HG02884 (cell line): ENCODE results near the gene GPR22.

Experiments used
- ATAC-seq: cut with Tn5 transposase; IDR thresholded peaks from one replicate; pipeline ENCODE4 v1.9.1; 2021; ENCODE audit warnings: mild to moderate bottlenecking, moderate library complexity; ENCODE audit not compliant: unreplicated experiment

Gene GPR22, protein sequence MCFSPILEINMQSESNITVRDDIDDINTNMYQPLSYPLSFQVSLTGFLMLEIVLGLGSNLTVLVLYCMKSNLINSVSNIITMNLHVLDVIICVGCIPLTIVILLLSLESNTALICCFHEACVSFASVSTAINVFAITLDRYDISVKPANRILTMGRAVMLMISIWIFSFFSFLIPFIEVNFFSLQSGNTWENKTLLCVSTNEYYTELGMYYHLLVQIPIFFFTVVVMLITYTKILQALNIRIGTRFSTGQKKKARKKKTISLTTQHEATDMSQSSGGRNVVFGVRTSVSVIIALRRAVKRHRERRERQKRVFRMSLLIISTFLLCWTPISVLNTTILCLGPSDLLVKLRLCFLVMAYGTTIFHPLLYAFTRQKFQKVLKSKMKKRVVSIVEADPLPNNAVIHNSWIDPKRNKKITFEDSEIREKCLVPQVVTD

DNA sequence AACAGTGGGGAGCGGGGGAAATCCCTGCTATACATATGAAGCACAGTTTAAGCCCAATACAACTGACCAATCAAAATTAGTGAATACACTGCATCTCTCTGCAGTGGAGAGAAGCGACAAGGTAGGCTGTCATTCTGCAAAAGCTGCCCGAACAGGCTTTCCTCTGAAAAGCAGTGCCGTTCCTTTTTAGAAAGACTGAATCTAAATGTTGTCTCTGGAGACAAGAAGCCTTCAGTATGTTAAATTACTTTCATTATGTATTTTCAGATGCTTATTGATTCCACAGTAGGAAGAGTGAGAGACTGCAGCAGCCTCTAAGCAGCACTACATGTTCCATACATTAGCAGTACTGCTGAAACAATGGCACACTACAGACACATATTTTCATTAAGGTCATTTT, at the start of gene GPR22:
TSS of gene GPR22 (plus strand) at position 129 of the 400 bp plus-strand sequence. CDS start 4,004 bp downstream, outside the sequence.
- no peak for ATAC-seq

DNA sequence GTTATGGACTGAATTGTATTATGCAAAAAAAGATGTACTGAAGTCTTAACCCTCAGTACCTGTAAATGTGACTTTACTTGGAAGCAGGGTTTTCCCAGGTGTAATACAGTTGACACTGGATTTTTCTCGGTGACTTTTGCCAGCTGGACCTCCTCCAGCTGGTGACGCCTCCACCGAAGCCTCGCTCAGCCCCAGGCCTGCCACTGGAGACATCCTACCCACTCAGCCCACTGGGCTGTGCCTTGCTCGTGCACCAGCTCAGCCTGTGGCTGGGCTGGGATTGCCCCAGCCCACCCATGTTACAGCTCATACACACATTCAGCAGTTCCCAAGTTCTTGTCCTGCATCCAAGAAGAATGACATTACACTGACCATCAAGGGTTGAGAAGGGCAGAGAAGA, 42.4 kb upstream of the GPR22 start:
- ATAC-seq, result no peak

DNA sequence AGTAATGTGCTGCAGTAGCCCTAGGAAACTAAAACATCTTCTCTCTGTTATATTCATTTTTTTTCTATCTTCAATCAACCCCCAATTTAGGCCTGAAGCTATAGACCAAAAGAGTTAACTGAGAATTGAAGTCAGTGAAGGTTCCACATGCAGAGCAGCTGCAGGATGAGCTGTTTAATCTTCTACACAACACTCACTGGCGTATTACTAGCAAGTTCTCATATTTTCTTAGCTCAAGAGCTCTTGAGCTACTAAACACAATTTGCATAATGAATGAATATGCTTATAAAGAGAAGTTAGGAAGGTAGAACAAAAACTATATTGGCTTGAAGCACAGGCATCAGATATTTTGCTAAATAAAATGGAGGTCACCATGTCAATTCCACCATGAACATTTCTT, 41.2 kb upstream of the GPR22 start:
- no peak for ATAC-seq

DNA sequence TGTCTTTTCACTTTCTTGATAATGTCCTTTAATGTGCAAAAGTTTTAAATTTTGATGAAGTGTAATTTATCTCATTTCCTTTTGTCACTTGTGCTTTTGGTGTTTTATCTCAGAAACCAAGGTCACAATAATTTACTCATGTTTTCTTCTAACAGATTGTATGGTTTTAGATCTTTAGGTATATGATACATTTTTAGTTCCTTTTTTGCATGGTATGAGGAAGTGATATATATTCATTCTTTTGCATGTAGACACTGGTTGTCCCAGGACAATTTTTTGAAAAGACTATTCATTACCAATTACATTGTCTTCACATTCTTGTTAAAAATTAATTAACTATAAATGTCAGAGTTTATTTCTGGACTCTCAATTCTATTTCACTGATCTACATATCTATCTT, 39.8 kb upstream of the GPR22 start:
- no peak for ATAC-seq

DNA sequence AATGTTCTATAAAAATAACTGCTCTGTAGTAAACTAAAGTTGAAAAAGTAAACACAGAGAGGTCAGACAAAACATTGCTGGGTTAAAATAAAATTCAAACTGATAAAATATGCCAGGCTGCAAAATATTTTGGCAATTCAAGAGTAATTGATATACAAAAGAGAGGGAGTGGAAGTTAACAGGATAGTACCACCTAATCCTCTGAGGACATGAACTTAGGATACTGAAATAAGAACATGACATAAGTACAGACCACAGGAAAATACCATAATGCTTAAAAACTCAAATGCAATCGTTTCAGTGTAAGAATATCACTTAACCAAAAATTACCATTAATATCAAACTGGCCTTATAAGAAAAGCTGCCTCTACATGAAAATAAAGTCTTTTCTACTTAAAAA, 37.6 kb upstream of the GPR22 start:
- no peak for ATAC-seq

DNA sequence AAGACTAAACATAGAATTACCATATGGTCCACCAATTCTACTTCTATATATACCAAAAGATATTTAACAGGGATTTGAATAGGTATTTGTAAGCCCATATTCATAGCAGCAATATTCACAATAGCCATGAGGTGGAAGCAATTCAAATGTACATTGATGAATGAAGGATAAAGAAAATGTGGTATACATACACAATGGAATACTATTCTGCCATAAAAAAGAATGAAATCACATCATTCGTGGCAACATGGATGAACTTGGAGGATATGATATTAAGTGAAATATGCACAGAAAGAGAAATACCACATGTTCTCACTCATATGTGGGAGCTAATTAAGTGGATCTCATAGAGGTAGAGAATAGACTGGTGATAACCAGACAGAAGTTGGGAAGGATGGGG, 34.1 kb upstream of the GPR22 start:
- no peak for ATAC-seq

DNA sequence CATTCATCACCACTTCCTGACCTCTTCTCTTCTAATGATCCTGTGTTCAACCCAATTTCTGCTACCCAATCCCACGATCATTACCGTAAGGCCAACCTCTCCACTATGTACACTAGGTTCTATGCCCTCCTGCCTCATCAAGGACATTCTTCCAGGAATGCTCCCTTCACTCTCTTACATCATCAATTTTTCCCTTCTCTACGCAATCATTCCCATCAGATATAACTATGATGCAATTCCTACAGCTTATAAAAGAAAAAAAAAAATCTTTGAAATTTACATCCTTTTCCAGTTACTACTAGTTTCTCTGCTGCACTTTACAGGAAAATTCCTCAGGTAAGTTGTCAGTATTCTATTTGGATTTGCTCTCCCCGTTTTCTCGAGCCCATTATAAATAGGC, 30.8 kb upstream of the GPR22 start:
- ATAC-seq, result no peak

DNA sequence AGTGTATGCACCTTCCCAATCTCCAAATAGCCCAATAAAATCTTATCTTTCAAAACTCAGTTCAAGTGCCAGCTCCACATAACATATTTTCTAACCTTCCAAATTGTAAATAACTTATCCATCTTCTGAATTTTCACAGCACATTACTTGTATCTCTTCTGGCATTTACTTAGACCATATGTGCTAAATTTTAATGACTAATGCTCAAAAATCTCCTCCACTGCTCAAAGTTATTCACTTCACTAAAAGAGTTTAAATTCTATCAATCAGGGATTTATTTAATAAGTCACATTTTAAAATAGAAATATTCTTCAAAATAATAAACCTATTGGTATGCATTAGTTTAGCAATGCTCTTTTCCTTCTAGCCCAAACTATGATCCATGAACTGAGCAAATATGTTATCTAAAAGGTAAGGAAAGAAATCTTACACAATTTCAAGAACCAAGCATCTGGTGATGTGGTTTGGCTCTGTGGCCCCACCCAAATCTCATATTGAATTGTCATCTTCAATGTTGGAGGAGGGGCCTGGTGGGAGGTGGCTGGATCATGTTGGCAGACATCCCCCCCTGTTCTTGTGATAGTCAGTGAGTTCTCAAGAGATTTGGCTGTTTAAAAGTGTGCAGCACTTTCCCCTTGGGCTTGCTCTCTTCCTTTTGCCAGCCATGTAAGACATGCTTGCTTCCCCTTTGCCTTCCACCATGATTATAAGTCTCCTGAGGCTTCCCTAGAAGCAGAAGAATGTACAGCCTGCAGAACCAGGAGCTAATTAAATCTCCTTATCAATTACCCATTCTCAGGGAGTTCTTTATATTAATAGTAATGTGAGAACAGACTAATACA, 28.1 kb upstream of the GPR22 start:
- ATAC-seq, result no peak

DNA sequence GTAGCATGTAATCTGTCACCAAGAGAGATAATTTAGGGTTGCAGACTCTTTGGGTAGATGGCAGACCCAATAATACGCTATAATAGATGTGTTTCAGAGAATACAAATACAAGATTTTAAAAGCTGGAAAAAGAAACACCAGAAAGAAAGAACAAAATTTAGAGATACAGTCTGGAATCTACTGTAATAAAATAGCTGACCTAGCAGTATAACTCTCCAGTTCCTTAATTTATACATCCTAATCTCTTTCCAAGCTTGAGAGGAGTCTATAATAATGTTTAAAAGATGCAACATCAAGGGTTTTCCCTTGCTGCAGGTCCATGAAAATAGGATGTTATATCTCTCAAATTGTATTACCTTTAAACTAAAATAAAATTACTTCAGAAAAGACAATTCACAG, 27.2 kb upstream of the GPR22 start:
- no peak for ATAC-seq

DNA sequence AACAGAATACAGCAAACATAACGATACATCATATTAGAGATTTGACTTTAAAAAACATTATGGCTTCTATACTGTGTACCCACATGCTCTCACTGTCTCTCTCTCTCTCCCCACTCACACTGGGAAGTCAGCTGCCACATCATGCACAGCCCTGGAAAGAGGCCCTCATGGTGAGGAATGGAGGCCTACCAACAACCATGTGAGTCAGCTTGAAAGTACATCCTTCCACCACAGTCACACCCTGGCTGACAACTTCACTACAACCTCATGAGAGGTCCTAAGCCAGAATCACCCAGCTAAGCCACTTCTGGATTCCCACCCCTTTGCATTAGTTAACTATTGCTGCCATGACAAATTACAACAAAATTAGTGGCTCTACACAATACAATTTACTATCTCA, 23.3 kb upstream of the GPR22 start:
- ATAC-seq, result no peak

DNA sequence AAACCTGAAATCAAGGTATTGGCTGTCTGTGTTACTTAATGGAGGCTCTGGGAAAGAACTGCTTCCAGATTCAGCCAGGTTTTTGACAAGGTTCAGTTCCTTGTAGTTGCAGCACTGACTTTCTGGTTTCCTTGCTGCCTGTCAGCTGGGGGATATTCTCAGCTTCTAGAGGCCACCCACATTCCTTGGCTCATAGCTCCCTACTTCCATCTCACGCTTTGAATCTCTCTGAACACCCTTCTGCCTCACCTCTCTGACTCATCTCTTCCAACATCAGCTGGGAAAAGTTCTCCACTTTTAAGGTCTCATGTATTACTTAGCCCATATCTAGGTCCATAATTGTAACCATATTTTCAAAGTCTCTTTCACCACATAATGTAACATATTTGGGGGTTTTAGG, 22.9 kb upstream of the GPR22 start:
- ATAC-seq, result no peak

DNA sequence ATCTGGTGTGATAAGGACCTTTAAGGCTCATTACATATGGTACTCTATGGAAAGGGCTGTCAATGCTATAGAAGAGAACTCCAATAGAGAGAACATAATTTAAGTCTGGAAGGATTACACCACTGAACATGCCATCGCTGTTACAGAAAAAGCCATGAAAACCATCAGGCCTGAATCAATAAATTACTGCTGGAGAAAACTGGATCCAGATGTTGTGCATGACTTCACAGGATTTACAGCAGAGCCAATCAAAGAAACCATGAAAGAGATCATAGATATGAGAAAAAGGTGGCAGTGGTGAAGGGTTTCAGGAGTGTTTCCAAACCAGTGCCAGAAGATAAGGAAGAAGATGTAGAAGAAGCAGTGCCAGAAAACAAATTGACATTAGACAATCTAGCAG, 18.9 kb upstream of the GPR22 start:
- ATAC-seq, result no peak

DNA sequence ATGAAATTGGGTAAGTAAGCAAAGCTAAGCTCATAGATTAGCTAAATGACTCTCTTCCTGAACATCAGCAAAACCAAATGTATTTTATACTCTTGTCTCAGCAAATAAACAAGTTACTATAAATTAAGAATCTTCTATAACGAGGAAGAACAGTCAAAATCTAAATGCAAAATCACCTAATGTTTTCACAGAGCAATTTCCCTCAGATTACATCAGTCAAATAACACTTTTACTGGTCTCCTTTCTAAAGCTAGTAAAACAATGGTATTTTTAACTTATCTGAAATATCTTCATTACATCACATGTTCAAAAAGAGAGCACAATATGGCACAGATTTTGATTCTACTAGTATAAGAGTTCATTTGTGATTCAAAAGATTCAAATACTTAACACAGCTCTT, 16.5 kb upstream of the GPR22 start:
- ATAC-seq, result no peak

DNA sequence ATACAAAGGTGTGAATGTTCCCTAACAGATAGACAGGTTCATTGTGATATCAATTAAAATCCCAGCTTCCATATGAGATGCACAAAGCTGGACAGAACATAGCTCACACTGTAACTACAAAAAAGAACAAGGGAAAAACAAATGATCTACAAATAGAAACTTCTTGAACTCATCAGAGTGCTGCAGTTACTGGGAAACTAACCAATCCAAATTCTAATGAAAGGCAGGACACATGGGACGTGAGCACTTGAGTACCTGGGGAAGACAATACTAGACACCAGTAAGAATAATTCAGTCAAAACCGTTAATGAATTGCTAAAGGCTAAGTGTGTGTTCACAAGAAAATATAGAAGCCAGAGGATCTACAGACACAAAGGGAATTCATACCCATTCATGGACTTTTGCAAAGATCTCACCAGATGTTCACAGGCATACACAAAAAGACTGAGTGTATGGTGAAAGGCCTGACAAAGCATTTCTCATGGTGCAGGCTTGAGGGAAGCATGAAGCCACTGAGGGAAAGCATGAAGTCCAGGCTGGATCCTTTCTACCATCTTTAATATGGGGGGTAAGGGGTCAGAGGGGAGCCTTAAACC, 7.8 kb upstream of the GPR22 start:
- no peak for ATAC-seq

DNA sequence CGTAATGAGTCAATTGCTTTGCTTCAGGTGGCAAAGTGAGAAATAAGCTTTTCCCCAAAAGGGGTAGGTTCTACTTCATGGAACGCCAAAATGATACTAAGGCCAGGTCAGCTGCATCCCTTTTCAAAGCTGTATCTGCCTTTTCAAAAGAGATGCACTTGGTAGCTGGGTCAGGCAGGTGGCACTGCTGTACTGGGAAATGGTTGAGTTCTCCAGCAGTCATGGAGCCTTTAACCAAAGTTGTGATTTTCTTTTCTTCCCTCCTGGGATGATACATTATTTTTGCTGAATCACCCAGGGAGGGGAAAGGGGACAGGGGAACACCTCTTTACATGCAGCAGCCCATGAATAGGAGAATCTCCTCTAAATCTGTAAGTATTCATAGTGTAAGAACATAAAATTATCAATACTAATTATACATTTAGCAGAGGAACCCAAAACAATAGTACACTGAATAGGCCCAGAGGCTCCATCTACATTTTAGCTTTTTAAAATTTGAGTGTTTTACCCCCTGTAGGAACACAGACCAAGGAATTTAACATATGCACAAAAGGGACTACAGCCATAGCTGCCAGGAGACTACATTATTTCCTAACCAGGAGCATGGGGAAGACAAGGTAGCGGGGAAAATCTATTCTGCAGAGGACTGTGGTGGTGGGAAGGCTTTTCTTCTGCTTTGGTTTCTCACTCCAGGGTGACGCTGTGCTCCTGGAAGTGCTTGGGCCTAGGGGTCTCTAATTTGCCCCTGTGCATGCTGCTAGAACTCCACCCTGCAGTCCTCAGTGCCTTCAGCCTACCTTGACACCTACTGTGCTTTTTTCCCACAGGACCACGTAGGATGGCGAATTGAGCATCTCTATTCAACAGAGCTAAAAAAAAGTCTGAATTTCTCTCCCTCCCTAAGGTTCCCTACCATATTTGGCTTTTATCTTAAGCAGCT, 6.4 kb upstream of the GPR22 start:
- no peak for ATAC-seq

DNA sequence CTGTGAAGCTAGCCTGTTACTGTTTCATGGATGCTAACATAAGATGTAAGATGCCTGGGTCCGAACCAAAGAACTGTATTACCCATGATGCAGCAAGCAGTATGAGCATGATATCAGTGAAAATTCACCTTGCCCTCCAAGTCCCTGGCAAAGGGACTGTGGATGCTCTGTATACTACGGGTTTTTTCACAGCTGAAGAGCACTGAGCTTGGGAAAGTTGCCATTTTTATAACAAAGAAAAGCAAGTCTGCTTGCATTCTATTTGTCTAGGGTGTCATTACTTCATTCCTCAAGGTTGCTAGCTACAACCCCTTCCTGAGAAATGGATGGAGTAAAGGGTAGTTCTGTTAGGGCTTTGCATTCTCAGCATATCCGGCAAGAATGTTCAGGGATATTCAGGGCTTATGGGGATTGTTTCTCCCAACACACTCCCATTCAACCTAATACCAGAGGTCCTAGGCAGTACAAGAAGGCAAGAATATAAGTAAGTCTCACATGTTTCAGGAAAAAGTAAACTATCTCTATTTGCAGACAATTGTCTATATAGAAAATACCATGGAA, 5.1 kb upstream of the GPR22 start:
- ATAC-seq, result no peak

DNA sequence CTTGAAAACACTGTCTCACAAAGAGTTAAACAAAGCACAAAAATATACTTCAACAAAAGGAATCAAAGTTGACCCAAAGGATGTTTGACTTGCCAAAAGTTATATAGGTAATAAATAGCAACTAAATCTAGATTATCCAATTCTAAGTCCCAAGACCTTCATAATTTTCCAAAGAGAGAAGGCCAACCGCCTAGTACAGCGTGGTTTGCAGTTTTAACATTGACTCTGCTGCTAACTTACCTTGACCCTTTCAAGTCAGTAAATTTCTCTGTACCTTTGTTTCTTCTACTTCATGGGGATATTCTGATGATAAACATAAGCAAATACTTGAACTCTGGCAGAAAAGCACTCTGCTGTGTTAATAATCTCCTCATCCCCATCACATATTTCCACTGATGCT, 1.9 kb upstream of the GPR22 start:
- no peak for ATAC-seq

DNA sequence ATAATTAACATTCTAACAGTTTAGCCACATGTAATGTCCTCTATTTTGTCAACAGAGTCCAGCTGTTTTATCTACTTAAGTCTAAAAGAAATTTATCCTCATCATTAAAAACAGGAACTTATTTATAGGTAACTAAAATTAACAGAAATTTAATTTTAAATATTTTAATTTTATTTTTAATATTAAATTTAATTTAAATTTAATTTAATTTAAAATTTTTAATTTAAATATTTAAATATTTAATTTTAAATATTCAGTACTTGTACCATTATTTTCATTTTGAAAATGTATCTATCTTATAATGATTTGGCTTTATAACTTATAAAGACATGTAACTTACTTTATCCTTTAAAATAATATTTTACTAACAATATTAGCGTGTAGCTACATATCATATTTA, 1.0 kb upstream of the GPR22 start:
- ATAC-seq, result no peak

DNA sequence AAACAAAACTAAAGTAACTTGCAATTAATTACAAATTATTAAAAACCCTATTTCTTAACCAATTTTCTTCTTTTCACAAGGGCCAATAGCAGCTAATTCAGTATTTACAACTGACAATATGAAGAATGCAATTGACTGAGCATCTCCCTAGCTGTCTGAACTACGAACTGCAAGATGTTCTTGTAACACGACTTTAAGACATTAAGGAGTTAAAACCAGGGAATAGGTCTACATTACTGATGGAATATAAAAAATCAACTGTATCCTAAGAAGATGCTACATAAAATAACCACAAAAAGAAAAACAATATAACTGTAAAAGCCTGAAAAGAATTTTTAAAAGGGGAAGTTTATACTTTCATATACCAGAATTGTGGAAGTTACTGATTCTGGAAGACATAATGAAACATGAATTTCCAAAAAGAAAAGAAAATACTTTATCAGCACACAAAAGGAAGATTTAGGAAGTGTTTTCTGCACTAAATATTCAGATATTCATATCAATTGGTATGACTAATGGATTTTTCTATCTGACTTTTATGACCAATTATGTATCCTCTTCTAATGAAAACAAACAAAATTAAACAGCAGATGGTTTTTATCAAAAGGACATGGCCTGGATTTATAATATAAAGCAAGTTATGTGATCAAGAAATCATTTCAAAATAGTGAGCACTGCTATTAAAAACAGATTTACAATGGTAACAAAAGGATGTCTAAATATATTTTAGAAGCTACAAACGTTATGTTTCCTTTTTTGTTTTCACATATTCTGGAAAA, 1.6 kb downstream of the GPR22 start:
- ATAC-seq, result no peak

DNA sequence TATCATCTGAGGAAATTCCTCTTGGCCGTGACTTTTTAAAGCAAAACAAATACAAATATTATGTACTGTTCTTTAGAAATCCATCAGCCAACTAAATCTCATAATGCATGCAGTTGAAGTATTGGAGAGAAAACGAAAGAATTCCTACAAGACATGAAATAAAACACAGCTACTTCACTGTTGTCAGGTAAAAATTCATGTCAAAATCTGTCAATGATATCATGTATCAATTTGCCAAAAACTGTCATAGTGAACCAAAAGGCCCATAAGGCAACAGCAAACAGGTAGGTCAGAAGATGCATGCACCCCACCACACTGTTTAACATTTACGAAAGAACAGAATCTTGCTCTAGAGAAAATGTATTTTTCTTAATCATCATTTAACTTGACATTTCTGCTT, 2.3 kb downstream of the GPR22 start:
- ATAC-seq, result no peak
